OCI-LY7 (cell line): ENCODE measurements around the gene NFKB1. TPM values are rescaled to one million over a fixed set of nuclear protein-coding genes. Genes with fewer than 3 reads are reported as not detected.

Experiments used
- BruUV-seq: library from RNA; stranded (reverse); fragments of 400-500 nt; replicated peaks from 2 replicates; lab custom pipeline; 2021; lab: Mats Ljungman, UMichigan
- CTCF ChIA-PET: fragments of 300-600 bp; sonication (Branson Sonifier 250); formaldehyde crosslinking; loops from one replicate; lab custom pipeline; 2022; ENCODE audit warnings: antibody characterized with exemption; ENCODE audit not compliant: unreplicated experiment; lab: Charles Lee
- POLR2A ChIA-PET: fragments of 300-600 bp; sonication (Branson Sonifier 250); formaldehyde crosslinking; loops from one replicate; lab custom pipeline; 2022; ENCODE audit warnings: antibody characterized with exemption; lab: Charles Lee
- DNase-seq: peaks from one replicate; pipeline ENCODE4 v3.0.0-alpha.2; 2015; ENCODE audit warnings: low spot score
- H2AFZ ChIP-seq: fragments of 200-600 bp; sonication (generic), shearing (Covaris generic); 2 replicates; pipeline ENCODE4 v1.6.1; 2014; ENCODE audit warnings: mild to moderate bottlenecking, antibody characterized with exemption, low read length, moderate library complexity
- H3K27ac ChIP-seq: fragments of 200-600 bp; sonication (generic); 2 replicates; pipeline ENCODE4 v1.5.1; 2014; ENCODE audit warnings: mixed run types, low read depth, mild to moderate bottlenecking, moderate library complexity, low read length, inconsistent platforms; ENCODE audit not compliant: poor library complexity, severe bottlenecking
- H3K36me3 ChIP-seq: fragments of 200-600 bp; sonication (generic); 2 replicates; pipeline ENCODE4 v1.6.1; 2014; ENCODE audit warnings: mild to moderate bottlenecking, antibody characterized with exemption, low read length, moderate library complexity, mixed read lengths; ENCODE audit not compliant: insufficient read depth
- H3K4me1 ChIP-seq: fragments of 200-600 bp; sonication (generic); 2 replicates; pipeline ENCODE4 v1.5.1; 2014; ENCODE audit warnings: mild to moderate bottlenecking, low read length; ENCODE audit not compliant: insufficient read depth, poor library complexity, severe bottlenecking
- H3K4me2 ChIP-seq: fragments of 200-600 bp; sonication (generic); 2 replicates; pipeline ENCODE4 v1.6.1; 2014; ENCODE audit warnings: mild to moderate bottlenecking, low read length
- H3K4me3 ChIP-seq: fragments of 200-600 bp; sonication (generic); 2 replicates; pipeline ENCODE4 v1.5.1; 2014; ENCODE audit warnings: mild to moderate bottlenecking, low read depth, low read length; ENCODE audit not compliant: poor library complexity, severe bottlenecking
- H3K79me2 ChIP-seq: fragments of 200-600 bp; sonication (generic); 2 replicates; pipeline ENCODE4 v1.6.1; 2016; ENCODE audit warnings: low read depth, mild to moderate bottlenecking, low read length, moderate library complexity, mixed read lengths; ENCODE audit not compliant: insufficient read depth
- H3K9me2 ChIP-seq: fragments of 200-600 bp; sonication (generic); 2 replicates; pipeline ENCODE4 v1.6.1; 2016; ENCODE audit warnings: mild to moderate bottlenecking, low read length, mixed read lengths; ENCODE audit not compliant: insufficient read depth
- H3K9me3 ChIP-seq: fragments of 200-600 bp; sonication (generic); 2 replicates; pipeline ENCODE4 v1.6.1; 2014; ENCODE audit warnings: mild to moderate bottlenecking, mixed run types, low read length, mixed read lengths
- H4K20me1 ChIP-seq: fragments of 200-600 bp; sonication (generic); 2 replicates; pipeline ENCODE4 v1.6.1; 2014; ENCODE audit warnings: mild to moderate bottlenecking, antibody characterized with exemption, low read length, moderate library complexity, mixed read lengths; ENCODE audit not compliant: insufficient read depth
- CTCF ChIP-seq: fragments of 200-600 bp; sonication (generic); conservative IDR thresholded peaks from 2 replicates; pipeline ENCODE4 v1.5.1; 2014; ENCODE audit warnings: mild to moderate bottlenecking, antibody characterized with exemption, low read length, moderate library complexity, mixed read lengths
- EZH2phosphoT487 ChIP-seq: fragments of 200-600 bp; sonication (generic); IDR thresholded peaks from 2 replicates; pipeline ENCODE4 v1.6.1; 2018; ENCODE audit warnings: low read depth, borderline replicate concordance, mild to moderate bottlenecking, mixed run types, antibody characterized with exemption, low read length, moderate library complexity, mixed read lengths
- intact Hi-C: fragments of 100-400 bp; cut with micrococcal nuclease; formaldehyde crosslinking; loops from one replicate; pipeline ENCODE4 v1.10.0; 2022; ENCODE audit not compliant: unreplicated experiment
- total RNA-seq, 2 experiments: library from RNA; depleted of rRNA in 1 of 2; stranded (reverse); fragments of >200 nt in 1 of 2; shearing (Covaris generic) in 1 of 2; gene quantifications; 2 replicates each; pipeline ENCODE4 v1.2.3, GENCODE V29; 2014 to 2022

NFKB1 gene
- total RNA-seq, 2 experiments from 2014 or later, result 23.1 to 47.8 TPM

- peaks cover under 1% of the 10 kb centered on the region; the same call in 1 of the 2 replicates for H3K36me3 ChIP-seq
- H3K9me2 ChIP-seq, result no peaks in the 10 kb centered on the region
- DNase-seq, result no peak
- H3K4me3 ChIP-seq, result no peak overlapping the region
- ChIA-PET POLR2A (interaction anchor here (0.5 to 2.1 kb wide), 6 partner anchors 12 to 436 kb away, joined by 3 to 6 read pairs (median 3); no protein-coding TSS in a partner anchor), CTCF (no interaction called here)
- no peak overlapping the region for H3K4me2 ChIP-seq
- H4K20me1 ChIP-seq, result no peaks in the 10 kb centered on the region; the same call in 1 of the 2 replicates
- no peaks in the 10 kb centered on the region for H3K4me1 ChIP-seq
- no peak overlapping the region for H2AFZ ChIP-seq
- peaks cover 39% of the 10 kb centered on the region; the same call in 1 of the 2 replicates for H3K79me2 ChIP-seq
- BruUV-seq, result no TSS peak
- intact Hi-C loops, result no loop called here
- no peak for TF ChIP-seq CTCF
- no peak for TF ChIP-seq EZH2phosphoT487
- H3K9me3 ChIP-seq, result no peaks in the 10 kb centered on the region
- no peak overlapping the region for H3K27ac ChIP-seq
These were observed 23.5 kb downstream of the NFKB1 start for GRCh38 chr4:102524691-102525090.

- ChIA-PET POLR2A (interaction anchor here (0.5 to 2.1 kb wide), 6 partner anchors 12 to 436 kb away, joined by 3 to 6 read pairs (median 3); no protein-coding TSS in a partner anchor), CTCF (no interaction called here)
- Histone ChIP-seq H4K20me1 (no peaks in the 10 kb centered on the region; the same call in 1 of the 2 replicates), H3K4me3 (no peak overlapping the region), H3K36me3 (peaks cover 5% of the 10 kb centered on the region; the same call in 1 of the 2 replicates), H3K9me3 (no peaks in the 10 kb centered on the region), H2AFZ (no peak overlapping the region), H3K9me2 (no peaks in the 10 kb centered on the region), H3K79me2 (peaks cover 36% of the 10 kb centered on the region; the same call in 1 of the 2 replicates), H3K4me1 (no peaks in the 10 kb centered on the region), H3K4me2 (no peak overlapping the region), H3K27ac (no peak overlapping the region)
- no TSS peak for BruUV-seq
- no peak for DNase-seq
- intact Hi-C loops, result no loop called here
- no peak for TF ChIP-seq EZH2phosphoT487
- TF ChIP-seq CTCF, result no peak
These were observed 23.9 kb downstream of the NFKB1 start for GRCh38 chr4:102525097-102525496.

GRCh38 chr4:102525504-102525903 is 24.3 kb downstream of the NFKB1 start:
- intact Hi-C loops, result no loop called here
- H3K9me2 ChIP-seq, result no peaks in the 10 kb centered on the region
- no peaks in the 10 kb centered on the region for H3K4me1 ChIP-seq
- no peak overlapping the region for H3K4me3 ChIP-seq
- POLR2A ChIA-PET, result interaction anchor here (0.6 to 2.1 kb wide), 6 partner anchors 11 to 348 kb away, joined by 3 to 6 read pairs (median 4); no protein-coding TSS in a partner anchor
- no peak for DNase-seq
- peaks cover 8% of the 10 kb centered on the region; the same call in 1 of the 2 replicates for H3K36me3 ChIP-seq
- no peaks in the 10 kb centered on the region for H3K9me3 ChIP-seq
- H3K27ac ChIP-seq, result no peak overlapping the region
- CTCF ChIA-PET, result no interaction called here
- peaks cover 34% of the 10 kb centered on the region; the same call in 1 of the 2 replicates for H3K79me2 ChIP-seq
- H3K4me2 ChIP-seq, result no peak overlapping the region
- H4K20me1 ChIP-seq, result no peaks in the 10 kb centered on the region; the same call in 1 of the 2 replicates
- TF ChIP-seq CTCF, result no peak
- TF ChIP-seq EZH2phosphoT487, result no peak
- no TSS peak for BruUV-seq
- no peak overlapping the region for H2AFZ ChIP-seq
